ENCODE data around the gene DDRGK1.
A peak's percentile ranks its signal among the peaks of the same experiment; 100 is the strongest.
"Not testable (repeated sequence)": the region's sequence is repeated elsewhere in the genome, so short reads cannot be mapped to it uniquely, and the experiment has no call there.

DDRGK1 gene

DNA sequence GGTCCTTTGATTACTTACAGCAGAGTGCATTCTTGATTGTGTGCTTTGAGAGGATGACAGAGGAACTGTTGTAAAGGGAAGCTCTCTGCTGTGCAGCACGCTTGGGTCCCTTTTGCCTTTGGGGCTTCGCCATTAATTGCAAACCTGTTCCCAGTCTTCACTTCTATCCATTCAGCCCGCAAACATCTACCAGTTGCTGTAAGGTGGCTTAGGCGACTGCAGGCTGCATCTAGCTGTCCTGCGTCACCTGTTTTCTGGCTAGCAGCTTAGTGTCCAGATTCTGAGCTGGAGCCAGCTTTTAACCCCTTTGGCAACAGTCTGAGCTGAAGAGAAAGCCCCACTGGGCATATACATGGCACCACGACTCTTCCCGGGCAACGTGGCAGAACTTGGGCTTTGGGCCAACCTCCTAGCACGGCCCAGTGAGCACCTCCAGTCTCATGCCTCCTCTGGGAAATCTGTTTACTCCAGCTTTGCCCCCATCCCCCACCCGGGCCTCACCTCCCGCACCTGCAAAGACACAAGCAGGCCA, 42.3 kb downstream of the DDRGK1 start:
- no peak for TF ChIP-seq CTCF (IDR thresholded peaks at IDR 0.05; ENCODE audit: borderline replicate concordance, insufficient read depth, low read depth, low read length)
- no peak overlapping the region for H3K4me3 ChIP-seq (ENCODE audit: low read depth, low read length)

DNA sequence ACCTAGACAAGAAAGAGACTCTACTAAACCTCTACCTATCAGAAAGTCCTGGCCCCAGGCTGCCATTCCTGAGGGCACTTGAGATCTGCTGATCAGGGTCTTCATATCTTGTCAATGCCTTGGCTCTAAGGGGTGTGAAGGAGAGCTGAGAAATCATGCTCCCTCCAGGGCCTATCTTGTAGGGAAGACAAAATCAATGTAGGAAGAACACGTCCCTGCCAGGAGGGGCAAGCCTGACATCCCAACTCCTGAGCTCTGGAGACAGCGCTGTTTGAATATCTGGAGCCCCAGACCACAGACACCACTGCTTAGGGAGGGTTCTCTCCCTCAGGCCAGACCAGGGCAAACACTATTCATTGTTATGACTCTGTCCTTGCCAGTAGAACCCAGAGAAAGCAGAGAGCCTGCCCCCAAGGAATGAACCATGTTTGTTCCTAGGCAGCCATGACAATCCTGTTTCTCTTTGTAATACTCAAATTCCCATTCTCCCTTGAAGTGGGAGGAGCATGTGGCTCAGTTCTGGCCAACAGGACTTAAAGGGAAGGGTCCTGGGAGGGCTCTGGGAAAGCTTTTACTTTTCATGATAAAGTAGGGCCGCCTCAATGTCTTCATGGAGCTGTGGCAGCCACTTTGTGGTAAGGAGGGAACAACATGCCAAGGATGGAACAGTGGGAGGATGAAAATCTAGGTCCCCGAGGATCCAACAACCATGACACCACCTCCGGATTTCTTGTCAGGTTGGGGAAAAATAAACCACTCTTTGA, 43.0 kb downstream of the DDRGK1 start:
- no peak for TF ChIP-seq CTCF (IDR thresholded peaks at IDR 0.05; ENCODE audit: borderline replicate concordance, insufficient read depth, low read depth, low read length)
- no peak overlapping the region for H3K4me3 ChIP-seq (ENCODE audit: low read depth, low read length)

- no peak overlapping the region for H3K4me3 ChIP-seq (ENCODE audit: low read depth, low read length)
- no peak for TF ChIP-seq CTCF (IDR thresholded peaks at IDR 0.05; ENCODE audit: borderline replicate concordance, insufficient read depth, low read depth, low read length)
Observed at GRCh38 chr20:3160418-3160817, 44.1 kb downstream of the DDRGK1 start.

GRCh38 chr20:3158968-3159431, 45.5 kb downstream of the DDRGK1 start:
- no peak for TF ChIP-seq CTCF (IDR thresholded peaks at IDR 0.05; ENCODE audit: borderline replicate concordance, insufficient read depth, low read depth, low read length)
- peak overlapping the region; percentile 79 for H3K4me3 ChIP-seq (ENCODE audit: low read depth, low read length)

- TF ChIP-seq CTCF (IDR thresholded peaks at IDR 0.05; ENCODE audit: borderline replicate concordance, insufficient read depth, low read depth, low read length), result no peak
Observed at GRCh38 chr20:3157817-3158216, 46.7 kb downstream of the DDRGK1 start.

DNA sequence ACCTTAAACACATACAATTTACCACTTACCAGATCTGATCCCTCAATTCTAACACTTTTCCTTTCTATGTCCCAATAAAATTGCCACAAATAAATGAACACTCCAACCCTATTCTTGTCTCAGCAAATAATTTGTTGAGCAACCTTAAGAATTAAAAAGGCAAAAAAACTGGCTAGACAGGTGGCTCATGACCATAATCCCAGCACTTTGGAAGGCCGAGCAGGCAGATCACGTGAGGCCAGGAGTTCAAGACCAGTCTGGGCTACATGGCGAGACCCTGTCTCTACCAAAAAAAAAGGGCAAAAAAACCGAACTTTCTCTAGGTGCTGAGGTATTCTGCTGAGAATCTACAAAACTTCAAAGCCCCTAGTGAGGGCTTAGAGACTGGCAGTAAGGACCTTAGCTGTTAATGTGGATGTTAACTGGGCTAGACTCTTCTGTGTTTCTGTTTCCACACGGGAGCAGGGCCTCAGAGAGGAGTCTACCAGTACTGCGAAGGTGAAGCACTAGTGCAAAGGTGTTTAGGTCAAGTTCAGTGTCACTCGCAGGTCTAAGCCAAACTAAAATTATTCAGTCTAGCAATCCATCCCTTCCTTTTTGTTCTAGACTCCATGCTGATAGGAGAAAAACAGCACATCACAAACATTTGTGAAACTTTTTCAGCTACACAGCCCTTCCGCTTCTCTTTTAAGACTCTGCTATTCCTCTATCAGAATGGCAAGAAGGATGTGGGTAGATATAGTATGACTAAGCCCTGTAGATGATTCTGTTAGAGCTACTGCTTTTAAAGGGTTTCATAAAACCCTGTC, 47.5 kb downstream of the DDRGK1 start:
- H3K4me3 ChIP-seq (ENCODE audit: low read depth, low read length), result peak overlapping the region; percentile 5
- TF ChIP-seq CTCF (IDR thresholded peaks at IDR 0.05; ENCODE audit: borderline replicate concordance, insufficient read depth, low read depth, low read length), result no peak

More at GRCh38 chr20:3157817-3158216, 46.7 kb downstream of the DDRGK1 start:
- H3K4me3 ChIP-seq (ENCODE audit: low read depth, low read length), result peak overlapping the region; percentile 1

GRCh38 chr20:3152057-3152644, 52.3 kb downstream of the DDRGK1 start:
- H3K4me3 ChIP-seq (ENCODE audit: low read depth, low read length), result not testable (repeated sequence)
